Psoas muscle (tissue), 8 donors: Measurements from ENCODE around the gene POFUT2. TPM values are rescaled to one million over a fixed set of nuclear protein-coding genes. Genes with fewer than 3 reads are reported as not detected.

Experiments used
- ATAC-seq, 4 donors: fragments of 200-7000 bp; cut with Tn5 transposase; one replicate each; pipeline ENCODE4 v1.9.1; 2020; ENCODE audit warnings: moderate library complexity in 3 of 4, mild to moderate bottlenecking in 2 of 4
- DNase-seq, 2 donors: peaks; one replicate each; pipeline ENCODE4 v3.0.0-alpha.2; 2020
- H3K27ac ChIP-seq: fragments of 200-600 bp; one replicate; pipeline ENCODE4 v1.8.0; 2022
- H3K27me3 ChIP-seq, 3 donors: fragments of 200-600 bp in 1 of 3; one replicate each; pipeline versions ENCODE4 v1.6.1 to v1.8.0; 2013 to 2022; ENCODE audit warnings: low read length in 2 of 3, mild to moderate bottlenecking in 2 of 3, moderate library complexity in 1 of 3; ENCODE audit not compliant: insufficient read depth in 3 of 3
- H3K36me3 ChIP-seq, 2 donors: fragments of 200-600 bp in 1 of 2; one replicate each; pipeline versions ENCODE4 v1.6.1 to v1.8.0; 2013 to 2022; ENCODE audit warnings: low read depth in 1 of 2, mild to moderate bottlenecking in 1 of 2, moderate library complexity in 1 of 2; ENCODE audit not compliant: insufficient read depth in 1 of 2
- H3K4me1 ChIP-seq: fragments of 200-600 bp; one replicate; pipeline ENCODE4 v1.8.0; 2022
- H3K4me3 ChIP-seq: fragments of 200-600 bp; one replicate; pipeline ENCODE4 v1.8.0; 2022; ENCODE audit warnings: mild to moderate bottlenecking
- H3K9me3 ChIP-seq: fragments of 200-600 bp; one replicate; pipeline ENCODE4 v1.8.0; 2022
- CTCF ChIP-seq: fragments of 200-600 bp; IDR thresholded peaks from one replicate; pipeline ENCODE4 v1.8.0; 2022; ENCODE audit warnings: antibody characterized with exemption
- WGBS, 3 donors: extraction: QIAGEN DNeasy Blood & Tissue Kit; methylation state at CpG; one replicate each; pipeline versions ENCODE4 v1.1.6 to v1.1.7; 2013; 5-methylcytosine and 5-hydroxymethylcytosine counted together
- intact Hi-C, 2 donors: fragments of 100-400 bp; cut with DNase I; formaldehyde crosslinking; loops; one replicate each; pipeline versions ENCODE4 v1.11.0 to v1.14.2; 2022
- polyA plus RNA-seq, 3 donors: library from polyadenylated mRNA; stranded (reverse); fragments of 200-250 nt; gene quantifications; one replicate each; pipeline ENCODE4 v1.2.3, GENCODE V29; 2013
- total RNA-seq, 4 donors: library from RNA; stranded (reverse); fragmentation: NEBNext Ultra II Directional in 2 of 4; extraction: Animal tissue kit (Norgen Biotek cat#: 25700) in 2 of 4; gene quantifications; one replicate each; pipeline versions ENCODE4 v1.2.1 to v1.2.4, GENCODE V29; 2021 to 2023
- donor health status: healthy with polysubstance abuse.
- donor health status: DM: no; HTN: no; CAD: no; lungs with moderate emphysema.
- donor health status: Bipolar disorder and iron deficiency.
- donor health status: healthy.
- donor health status: DM: yes; HTN: yes; CAD: no.
- donor health status: DM: no; HTN: no; CAD: no.
- donor health status: DM: no; HTN: no; CAD: no.
- donor health status: DM: yes; HTN: yes; CAD: no.

The POFUT2 gene
- total and polyA plus RNA-seq, 7 donors = 5.6 to 13.9 (median 10.8) TPM

GRCh38 chr21:45319461-45320211 is 31.9 kb upstream of the POFUT2 start:
- Histone ChIP-seq H3K4me1 (peaks cover 12% of the 10 kb centered on the region), H3K36me3 (no peaks in the 10 kb centered on the region), H3K27me3 (peaks cover 0 to 36% (median 5%) of the 10 kb centered on the region in 3 donors), H3K27ac (peak overlapping the region; percentile 84), H3K4me3 (no peak overlapping the region), H3K9me3 (no peaks in the 10 kb centered on the region)
- ATAC-seq (peak; percentile 70 to 77 (median 76)), DNase-seq (peak; percentile 48 to 71)
- 33 to 49% (median 36%) methylated on average over 23 of the region's 23 CpGs for WGBS, 3 donors
- intact Hi-C loops = loop anchor here in 1 of 2 donors (1.0 to 5.0 kb wide), 2 partner anchors 33 to 45 kb away; no protein-coding TSS in a partner anchor
- no peak for TF ChIP-seq CTCF

DNA sequence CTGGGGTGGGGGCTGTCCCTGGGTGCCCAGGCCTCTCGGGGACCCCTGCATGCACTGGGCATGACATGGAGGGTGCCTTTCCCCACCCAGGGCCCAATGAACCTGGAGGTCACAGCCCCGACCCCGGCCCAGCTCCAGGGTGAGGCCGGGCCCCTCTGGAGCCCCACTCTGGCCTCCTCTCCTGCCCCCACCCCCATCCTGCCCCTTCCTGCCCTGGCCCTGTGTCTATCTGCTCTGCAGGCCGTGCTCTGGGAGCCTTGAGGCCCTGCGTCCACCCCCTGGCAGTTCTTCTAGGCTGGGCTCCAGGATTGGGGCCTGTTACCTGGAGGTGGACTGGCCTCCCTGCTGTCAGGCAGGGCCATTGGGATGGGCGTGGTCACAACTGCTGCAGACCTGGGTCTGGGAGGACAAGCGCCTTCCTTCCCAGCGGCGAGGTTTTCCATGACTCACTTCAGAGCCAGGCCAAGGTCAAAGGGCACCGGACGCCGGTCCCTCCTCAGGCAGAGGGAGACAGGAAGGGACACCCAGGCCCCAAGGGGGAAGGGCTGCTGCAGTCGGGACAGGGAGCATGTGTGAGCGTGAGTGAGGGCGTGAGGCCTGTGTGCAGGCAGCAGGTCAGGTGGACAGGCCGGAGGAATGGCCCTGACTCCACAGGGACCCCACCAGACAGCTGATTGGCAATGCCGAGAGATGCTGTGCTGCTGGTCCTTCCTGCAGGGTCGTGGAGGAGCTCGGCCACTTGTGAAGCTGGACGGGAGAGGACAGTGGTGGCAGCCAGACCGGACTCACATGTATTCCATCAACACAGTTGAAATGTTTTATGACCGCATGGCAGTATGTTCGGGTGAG is 31.1 kb upstream of the POFUT2 start:
- Histone ChIP-seq H3K4me3 (no peak overlapping the region), H3K36me3 (no peaks in the 10 kb centered on the region), H3K27ac (peak overlapping the region; percentile 84), H3K9me3 (no peaks in the 10 kb centered on the region), H3K27me3 (peaks cover 0 to 34% (median 5%) of the 10 kb centered on the region in 3 donors), H3K4me1 (peaks cover 12% of the 10 kb centered on the region)
- 64 to 68% (median 65%) methylated on average over 22 to 24 of the region's 24 CpGs for WGBS, 3 donors
- no peak for TF ChIP-seq CTCF
- intact Hi-C loops = loop anchor here in 1 of 2 donors (1.0 to 5.0 kb wide), 2 partner anchors 34 to 46 kb away; no protein-coding TSS in a partner anchor
- DNase-seq (peak; percentile 68 to 84), ATAC-seq (peak; percentile 33 to 69 (median 60))

GRCh38 chr21:45318146-45318555 is 30.5 kb upstream of the POFUT2 start:
- Histone ChIP-seq H3K4me1 (peaks cover 12% of the 10 kb centered on the region), H3K27me3 (peaks cover 0 to 28% (median 5%) of the 10 kb centered on the region in 3 donors), H3K9me3 (no peaks in the 10 kb centered on the region), H3K36me3 (no peaks in the 10 kb centered on the region), H3K27ac (peak overlapping the region; percentile 84), H3K4me3 (no peak overlapping the region)
- TF ChIP-seq CTCF = no peak
- intact Hi-C loops = loop anchor here in 1 of 2 donors (5.0 kb wide), 1 partner anchor 34 kb away; no protein-coding TSS in a partner anchor
- no peak for ATAC-seq
- DNase-seq = peak in 1 of 2 donors; percentile 17
- WGBS, 3 donors = 87 to 93% (median 92%) methylated on average over 6 to 7 of the region's 7 CpGs

- Histone ChIP-seq H3K27me3 (peaks cover 0 to 25% (median 5%) of the 10 kb centered on the region in 3 donors), H3K27ac (peak overlapping the region; percentile 84), H3K36me3 (no peaks in the 10 kb centered on the region), H3K4me3 (no peak overlapping the region), H3K9me3 (no peaks in the 10 kb centered on the region), H3K4me1 (peaks cover 12% of the 10 kb centered on the region)
- WGBS, 3 donors = 47 to 73% (median 51%) methylated on average over 16 to 17 of the region's 17 CpGs
- ATAC-seq (no peak), DNase-seq (no peak)
- TF ChIP-seq CTCF = no peak
- intact Hi-C loops = loop anchor here in 1 of 2 donors (5.0 kb wide), 1 partner anchor 35 kb away; no protein-coding TSS in a partner anchor
Measured at GRCh38 chr21:45317398-45318145, 29.9 kb upstream of the POFUT2 start.
